IMR-90 (cell line): ENCODE data around the gene NCOA3. TPM values are rescaled to one million over a fixed set of nuclear protein-coding genes. Genes with fewer than 3 reads are reported as not detected.

Experiments used
- ATAC-seq: fragments of 200-7000 bp; cut with Tn5 transposase; 2 replicates; pipeline ENCODE4 v1.9.1; 2020; ENCODE audit warnings: low read depth, mild to moderate bottlenecking, moderate library complexity
- BruUV-seq: library from RNA; stranded (reverse); fragments of 400-500 nt; replicated peaks from 2 replicates; lab custom pipeline; 2021; lab: Mats Ljungman, UMichigan
- CTCF ChIA-PET: fragments of 300-600 bp; formaldehyde crosslinking; extraction: SDS; loops from one replicate; lab custom pipeline; 2021; ENCODE audit warnings: antibody characterized with exemption; lab: Yijun Ruan, JAX
- POLR2A ChIA-PET: fragments of 300-600 bp; sonication (Branson Sonifier 250); formaldehyde crosslinking; loops from one replicate; lab custom pipeline; 2022; ENCODE audit warnings: antibody characterized with exemption; ENCODE audit not compliant: unreplicated experiment; lab: Charles Lee
- DNase-seq: peaks from one replicate; pipeline ENCODE4 v3.0.0; 2013
- H2AFZ ChIP-seq: replicated peaks from 2 replicates; pipeline ENCODE3; 2013; ENCODE audit warnings: low read length, mild to moderate bottlenecking; ENCODE audit not compliant: poor library complexity
- H2AK5ac ChIP-seq: 2 replicates; pipeline ENCODE4 v1.6.1; 2013; ENCODE audit warnings: low read depth, low read length, inconsistent platforms
- H2AK9ac ChIP-seq: replicated peaks from 2 replicates; pipeline ENCODE3; 2013; ENCODE audit warnings: mild to moderate bottlenecking, low read depth, low read length, moderate library complexity; ENCODE audit not compliant: poor library complexity
- H2BK120ac ChIP-seq: 2 replicates; pipeline ENCODE4 v1.6.1; 2013; ENCODE audit warnings: low read depth, low read length, inconsistent platforms
- H2BK15ac ChIP-seq: 3 replicates; pipeline ENCODE4 v1.6.1; 2013; ENCODE audit warnings: low read depth, low read length, inconsistent platforms
- H2BK20ac ChIP-seq: 2 replicates; pipeline ENCODE4 v1.6.1; 2013; ENCODE audit warnings: low read depth, mild to moderate bottlenecking, inconsistent platforms, low read length, moderate library complexity
- H2BK5ac ChIP-seq: 2 replicates; pipeline ENCODE4 v1.6.1; 2013; ENCODE audit warnings: mild to moderate bottlenecking, low read depth, low read length, inconsistent platforms; ENCODE audit not compliant: poor library complexity, severe bottlenecking
- H3K14ac ChIP-seq: replicated peaks from 2 replicates; pipeline ENCODE4 v1.6.1; 2013; ENCODE audit warnings: low read depth, low read length, inconsistent platforms
- H3K18ac ChIP-seq: 2 replicates; pipeline ENCODE4 v1.6.1; 2013; ENCODE audit warnings: low read depth, low read length, control low read depth
- H3K23ac ChIP-seq: 2 replicates; pipeline ENCODE4 v1.6.1; 2013; ENCODE audit warnings: low read depth, low read length, inconsistent platforms
- H3K27ac ChIP-seq: 2 replicates; pipeline ENCODE4 v1.5.1; 2013; ENCODE audit warnings: mild to moderate bottlenecking, control low read depth, low read length; ENCODE audit not compliant: insufficient read depth
- H3K27me3 ChIP-seq: 2 replicates; pipeline ENCODE4 v1.6.1; 2013; ENCODE audit warnings: low read length; ENCODE audit not compliant: control insufficient read depth, insufficient read depth
- H3K36me3 ChIP-seq: 2 replicates; pipeline ENCODE4 v1.6.1; 2013; ENCODE audit warnings: low read length, mixed read lengths; ENCODE audit not compliant: control insufficient read depth, insufficient read depth
- H3K4ac ChIP-seq: 2 replicates; pipeline ENCODE4 v1.6.1; 2013; ENCODE audit warnings: low read depth, low read length, inconsistent platforms
- H3K4me1 ChIP-seq: 2 replicates; pipeline ENCODE4 v1.6.1; 2013; ENCODE audit warnings: low read length, mixed read lengths; ENCODE audit not compliant: control insufficient read depth, insufficient read depth
- H3K4me2 ChIP-seq: 2 replicates; pipeline ENCODE4 v1.6.1; 2013; ENCODE audit warnings: low read depth, mild to moderate bottlenecking, control low read depth, low read length, moderate library complexity
- H3K4me3 ChIP-seq: 2 replicates; pipeline ENCODE4 v1.5.1; 2013; ENCODE audit warnings: low read depth, mild to moderate bottlenecking, control low read depth, low read length, moderate library complexity; ENCODE audit not compliant: insufficient read depth
- H3K56ac ChIP-seq: 2 replicates; pipeline ENCODE4 v1.6.1; 2013; ENCODE audit warnings: low read length, inconsistent platforms; ENCODE audit not compliant: insufficient read depth; ENCODE audit errors: extremely low read depth
- H3K79me1 ChIP-seq, 2 experiments: 2 replicates each; pipeline ENCODE4 v1.6.1; 2013; ENCODE audit warnings: low read length in 2 of 2, inconsistent platforms in 1 of 2, low read depth in 1 of 2
- H3K9ac ChIP-seq: 2 replicates; pipeline ENCODE4 v1.6.1; 2013; ENCODE audit warnings: low read depth, low read length, control low read depth
- H3K9me1 ChIP-seq: 2 replicates; pipeline ENCODE4 v1.6.1; 2013; ENCODE audit warnings: low read length, inconsistent platforms; ENCODE audit not compliant: insufficient read depth
- H3K9me3 ChIP-seq: 2 replicates; pipeline ENCODE4 v1.6.1; 2013; ENCODE audit warnings: low read length; ENCODE audit not compliant: control insufficient read depth, insufficient read depth
- H4K20me1 ChIP-seq: 2 replicates; pipeline ENCODE4 v1.6.1; 2013; ENCODE audit warnings: low read length, inconsistent platforms; ENCODE audit not compliant: insufficient read depth
- H4K5ac ChIP-seq: 2 replicates; pipeline ENCODE4 v1.6.1; 2013; ENCODE audit warnings: mild to moderate bottlenecking, low read depth, low read length, control low read depth
- H4K8ac ChIP-seq, 2 experiments: 2 replicates each; pipeline ENCODE4 v1.6.1; 2013; ENCODE audit warnings: low read depth in 2 of 2, low read length in 2 of 2, control low read depth in 1 of 2, inconsistent platforms in 1 of 2
- H4K91ac ChIP-seq: 2 replicates; pipeline ENCODE4 v1.6.1; 2013; ENCODE audit warnings: low read depth, low read length, inconsistent platforms; ENCODE audit not compliant: insufficient read depth
- BHLHE40 ChIP-seq: fragments of 150-350 bp; IDR thresholded peaks from 2 replicates; pipeline ENCODE4 v1.6.1; 2016; ENCODE audit warnings: mild to moderate bottlenecking, low read depth, low read length
- RAD21 ChIP-seq: IDR thresholded peaks from 2 replicates; pipeline ENCODE4 v1.6.1; 2012; ENCODE audit warnings: low read length, improper control_type of control experiment
- USF2 ChIP-seq: fragments of 150-350 bp; IDR thresholded peaks from 2 replicates; pipeline ENCODE4 v1.6.1; 2017; ENCODE audit warnings: mild to moderate bottlenecking, antibody characterized with exemption, low read length, low read depth
- WGBS, 2 experiments: methylation state at CpG; one replicate each; pipeline versions ENCODE4 v1.1.5 to v1.1.7; 2013; ENCODE audit warnings: missing lambda C conversion rate in 2 of 2; ENCODE audit not compliant: insufficient read length in 1 of 2; ENCODE audit errors: extremely low coverage in 2 of 2; 5-methylcytosine and 5-hydroxymethylcytosine counted together
- dilution Hi-C: fragments of 300-500 bp; cut with HindIII; formaldehyde crosslinking; loops from one replicate; pipeline ENCODE4 v1.14.3; 2018; ENCODE audit warnings: low sequenced_read_pairs; ENCODE audit not compliant: unreplicated experiment
- in situ Hi-C: fragments of 300-500 bp; cut with MboI; formaldehyde crosslinking; loops from 3 replicates; pipeline ENCODE4 v1.14.3; 2019; ENCODE audit warnings: low sequenced_read_pairs, inconsistent platforms, mixed read lengths
- intact Hi-C: fragments of 100-400 bp; cut with micrococcal nuclease; formaldehyde crosslinking; loops from 2 replicates; pipeline ENCODE4 v1.10.0; 2022
- polyA plus RNA-seq, 3 experiments: library from polyadenylated mRNA; depleted of rRNA; stranded (reverse); fragments of >200 nt; gene quantifications; 2 replicates each; pipeline ENCODE4 v1.2.3, GENCODE V29; 2012; ENCODE audit warnings: low replicate concordance in 1 of 3
- total RNA-seq: library from RNA; depleted of rRNA; stranded (reverse); fragments of >200 nt; gene quantifications from 2 replicates; pipeline ENCODE4 v1.2.3, GENCODE V29; 2012

Gene NCOA3
- total and polyA plus RNA-seq, 2 of the 4 experiments (the other 2 are of a cell fraction) = 8.8 to 29.0 TPM

DNA sequence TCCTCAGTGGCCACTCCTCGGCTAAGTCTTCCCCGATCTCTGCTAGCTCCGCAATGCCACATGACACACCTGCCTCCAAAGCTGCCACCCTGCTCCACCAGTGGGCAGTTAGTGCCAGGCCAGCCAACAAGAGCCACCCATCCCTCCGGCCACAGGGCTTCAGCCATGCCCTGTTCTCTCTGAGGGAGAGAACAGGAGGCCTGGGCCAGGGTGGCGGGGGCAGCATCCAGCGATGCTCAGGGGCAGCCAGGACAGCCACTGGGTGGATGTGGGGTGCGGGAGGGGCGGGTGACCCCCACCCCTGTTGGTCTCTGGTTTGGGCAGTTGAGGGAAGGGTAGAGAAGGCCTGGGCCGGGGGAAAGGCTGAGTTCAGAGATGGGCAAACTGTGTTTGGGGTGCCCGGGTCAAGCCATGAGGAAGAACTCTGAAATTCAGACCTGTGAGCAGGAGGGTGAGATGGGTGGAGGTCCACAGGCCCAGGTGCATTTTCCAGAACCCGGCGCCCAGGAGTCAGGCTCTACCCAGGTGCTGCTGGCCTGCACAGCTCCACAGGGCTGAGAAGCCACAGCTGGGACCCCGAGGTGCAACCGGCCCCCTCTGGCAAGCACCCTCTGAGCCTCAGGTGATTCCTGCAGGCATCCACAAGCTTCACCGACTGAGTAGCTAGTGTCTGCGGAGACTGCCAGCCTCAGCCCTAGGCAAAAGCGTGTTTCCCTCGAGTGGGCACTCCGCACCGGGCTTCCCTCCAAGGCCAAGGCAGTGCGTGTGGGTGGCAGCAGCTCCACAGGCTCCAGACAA, 192.5 kb downstream of the NCOA3 start:
- Histone ChIP-seq H2BK5ac (no peak overlapping the region), H2BK120ac (no peak overlapping the region), H3K36me3 (no peaks in the 10 kb centered on the region; the same call in 1 of the 2 replicates), H2AK5ac (no peak overlapping the region), H2AFZ (no peak overlapping the region), H3K4me2 (no peak overlapping the region), H4K91ac (no peak overlapping the region), H4K20me1 (no peaks in the 10 kb centered on the region), H3K79me1 (no peaks in the 10 kb centered on the region), H3K27me3 (no peaks in the 10 kb centered on the region), H3K23ac (no peak overlapping the region), H4K8ac (no peak overlapping the region), H3K9me3 (peaks cover 31% of the 10 kb centered on the region), H3K14ac (no peak overlapping the region), H4K5ac (no peak overlapping the region), H3K4me1 (no peaks in the 10 kb centered on the region), H3K4me3 (no peak overlapping the region), H2AK9ac (no peak overlapping the region), H2BK15ac (no peak overlapping the region), H3K56ac (no peak overlapping the region), H3K9me1 (no peaks in the 10 kb centered on the region), H2BK20ac (no peak overlapping the region), H3K9ac (no peak overlapping the region), H3K27ac (no peak overlapping the region), H3K18ac (no peak overlapping the region), H3K4ac (no peak overlapping the region)
- no peak for TF ChIP-seq RAD21
- TF ChIP-seq BHLHE40 = no peak
- TF ChIP-seq USF2 = no peak
- ChIA-PET POLR2A (no interaction called here), CTCF (interaction anchor here (0.5 to 0.7 kb wide), 2 partner anchors 423 to 926 kb away, joined by 3 to 6 read pairs; no protein-coding TSS in a partner anchor)
- in situ Hi-C loops = no loop called here
- ATAC-seq = no peak
- intact Hi-C loops = no loop called here
- dilution Hi-C loops = no loop called here
- DNase-seq = no peak
- BruUV-seq = no TSS peak
- WGBS, 2 experiments = 73% methylated on average over 5 of the region's 21 CpGs; no CpG with 5 or more reads in 1 of the 2 experiments
